Medulla oblongata (tissue), 1 donor: ENCODE results near the gene DNMT3L.
"Not testable (repeated sequence)": the region's sequence is repeated elsewhere in the genome, so short reads cannot be mapped to it uniquely, and the experiment has no call there.

Experiments
- DNase-seq: peaks from one replicate; pipeline ENCODE4 v3.0.0-alpha.2; 2015; ENCODE audit errors: extremely low spot score

DNMT3L gene

DNA sequence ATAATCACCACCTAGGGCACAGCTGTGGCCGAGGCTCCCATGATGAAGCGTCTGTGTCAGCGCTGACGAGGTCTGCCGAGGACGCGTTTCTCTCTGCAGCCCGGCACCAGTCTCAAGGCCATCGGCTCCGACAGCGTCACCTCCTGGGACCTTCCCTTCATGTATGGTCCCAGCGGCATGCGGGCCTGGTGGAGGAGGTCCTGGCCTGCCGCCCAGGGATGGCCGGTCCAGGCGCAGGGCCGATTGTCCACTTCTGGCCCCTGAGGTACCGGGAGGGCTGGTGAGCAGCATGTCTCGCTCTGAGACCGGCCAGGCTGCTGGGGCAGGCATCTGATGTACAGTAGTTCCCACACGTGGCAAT is 64.6 kb downstream of the DNMT3L start:
- not testable (repeated sequence) for DNase-seq
